Body of pancreas (tissue), 4 donors: ENCODE data around the gene FOXE3.

ENCODE experiments used
- CTCF ChIP-seq, 7 experiments: fragments of 450-650 bp in 4 of 7; fragments of 200-600 bp in 3 of 7; sonication (generic) in 3 of 7; IDR thresholded peaks; one replicate each; pipeline ENCODE4 v1.5.1; 2016 to 2019; ENCODE audit warnings: antibody characterized with exemption in 7 of 7
- POLR2A ChIP-seq, 3 donors: fragments of 450-650 bp; IDR thresholded peaks; one replicate each; pipeline ENCODE4 v1.6.1; 2016; ENCODE audit warnings: antibody characterized with exemption in 3 of 3, mild to moderate bottlenecking in 2 of 3

- TF ChIP-seq CTCF (IDR thresholded peaks at IDR 0.05) (no peak), POLR2A (IDR thresholded peaks at IDR 0.05) (no peak)
Measured at GRCh38 chr1:47444297-47444561, 28.1 kb downstream of the FOXE3 start.
